Measurements from ENCODE around the gene ITGA11.

Gene ITGA11

GRCh38 chr15:68431792-68432401, at the start of gene ITGA11:
TSS of gene ITGA11 (minus strand) at chr15:68432163. CDS start at chr15:68432066, 97 bp downstream.
- no peaks in the 10 kb centered on the region for H3K9me3 Mint-ChIP-seq
- H3K4me3 Mint-ChIP-seq = no peak within 1 kb of the TSS
- peaks cover 50% of the 10 kb centered on the region for H3K27me3 Mint-ChIP-seq
- peaks cover 4% of the 10 kb centered on the region for H3K4me1 Mint-ChIP-seq (ENCODE audit: low read depth)
- H3K36me3 Mint-ChIP-seq (ENCODE audit: low read depth) = no peaks in the 10 kb centered on the region
- H3K27ac Mint-ChIP-seq = no peak within 1 kb of the TSS

- Mint-ChIP-seq H3K36me3 (ENCODE audit: low read depth) (no peaks in the 10 kb centered on the region), H3K4me1 (ENCODE audit: low read depth) (no peaks in the 10 kb centered on the region), H3K4me3 (no peak overlapping the region), H3K27me3 (peaks cover 24% of the 10 kb centered on the region), H3K27ac (no peak overlapping the region), H3K9me3 (no peaks in the 10 kb centered on the region)
These were observed 49.4 kb upstream of the ITGA11 start for GRCh38 chr15:68481321-68481720.

GRCh38 chr15:68480296-68480695, 48.3 kb upstream of the ITGA11 start:
- Mint-ChIP-seq H3K27ac (no peak overlapping the region), H3K4me3 (no peak overlapping the region), H3K9me3 (no peaks in the 10 kb centered on the region), H3K36me3 (ENCODE audit: low read depth) (no peaks in the 10 kb centered on the region), H3K27me3 (peaks cover 28% of the 10 kb centered on the region), H3K4me1 (ENCODE audit: low read depth) (no peaks in the 10 kb centered on the region)

GRCh38 chr15:68479870-68480269, 47.9 kb upstream of the ITGA11 start:
- no peaks in the 10 kb centered on the region for H3K4me1 Mint-ChIP-seq (ENCODE audit: low read depth)
- peaks cover 28% of the 10 kb centered on the region for H3K27me3 Mint-ChIP-seq
- no peaks in the 10 kb centered on the region for H3K9me3 Mint-ChIP-seq
- no peaks in the 10 kb centered on the region for H3K36me3 Mint-ChIP-seq (ENCODE audit: low read depth)
- no peak overlapping the region for H3K27ac Mint-ChIP-seq
- no peak overlapping the region for H3K4me3 Mint-ChIP-seq

GRCh38 chr15:68479406-68479805, 47.4 kb upstream of the ITGA11 start:
- H3K9me3 Mint-ChIP-seq = no peaks in the 10 kb centered on the region
- H3K4me3 Mint-ChIP-seq = no peak overlapping the region
- H3K27ac Mint-ChIP-seq = no peak overlapping the region
- no peaks in the 10 kb centered on the region for H3K36me3 Mint-ChIP-seq (ENCODE audit: low read depth)
- H3K4me1 Mint-ChIP-seq (ENCODE audit: low read depth) = no peaks in the 10 kb centered on the region
- peaks cover 31% of the 10 kb centered on the region for H3K27me3 Mint-ChIP-seq

GRCh38 chr15:68478853-68479252, 46.9 kb upstream of the ITGA11 start:
- Mint-ChIP-seq H3K9me3 (no peaks in the 10 kb centered on the region), H3K27ac (no peak overlapping the region), H3K4me3 (no peak overlapping the region), H3K27me3 (peaks cover 32% of the 10 kb centered on the region), H3K4me1 (ENCODE audit: low read depth) (no peaks in the 10 kb centered on the region), H3K36me3 (ENCODE audit: low read depth) (no peaks in the 10 kb centered on the region)

GRCh38 chr15:68475449-68475848, 43.5 kb upstream of the ITGA11 start:
- peaks cover 25% of the 10 kb centered on the region for H3K27me3 Mint-ChIP-seq
- H3K4me3 Mint-ChIP-seq = no peak overlapping the region
- H3K27ac Mint-ChIP-seq = no peak overlapping the region

GRCh38 chr15:68471541-68471940, 39.6 kb upstream of the ITGA11 start:
- Mint-ChIP-seq H3K4me1 (ENCODE audit: low read depth) (no peaks in the 10 kb centered on the region), H3K4me3 (no peak overlapping the region), H3K36me3 (ENCODE audit: low read depth) (no peaks in the 10 kb centered on the region), H3K27ac (no peak overlapping the region), H3K9me3 (no peaks in the 10 kb centered on the region), H3K27me3 (peaks cover 16% of the 10 kb centered on the region)

More at GRCh38 chr15:68475449-68475848, 43.5 kb upstream of the ITGA11 start:
- Mint-ChIP-seq H3K4me1 (ENCODE audit: low read depth) (no peaks in the 10 kb centered on the region), H3K36me3 (ENCODE audit: low read depth) (no peaks in the 10 kb centered on the region), H3K9me3 (no peaks in the 10 kb centered on the region)

- H3K36me3 Mint-ChIP-seq (ENCODE audit: low read depth) = no peaks in the 10 kb centered on the region
- no peaks in the 10 kb centered on the region for H3K4me1 Mint-ChIP-seq (ENCODE audit: low read depth)
- H3K9me3 Mint-ChIP-seq = no peaks in the 10 kb centered on the region
- H3K4me3 Mint-ChIP-seq = no peak overlapping the region
- no peak overlapping the region for H3K27ac Mint-ChIP-seq
- H3K27me3 Mint-ChIP-seq = peaks cover 16% of the 10 kb centered on the region
These were observed 39.0 kb upstream of the ITGA11 start for GRCh38 chr15:68470976-68471375.

GRCh38 chr15:68470049-68470742, 38.2 kb upstream of the ITGA11 start:
- Mint-ChIP-seq H3K27me3 (peaks cover 12% of the 10 kb centered on the region), H3K9me3 (no peaks in the 10 kb centered on the region), H3K36me3 (ENCODE audit: low read depth) (no peaks in the 10 kb centered on the region), H3K4me1 (ENCODE audit: low read depth) (no peaks in the 10 kb centered on the region), H3K27ac (no peak overlapping the region), H3K4me3 (no peak overlapping the region)

GRCh38 chr15:68469162-68470048, 37.4 kb upstream of the ITGA11 start:
- no peaks in the 10 kb centered on the region for H3K4me1 Mint-ChIP-seq (ENCODE audit: low read depth)
- no peaks in the 10 kb centered on the region for H3K9me3 Mint-ChIP-seq
- no peak overlapping the region for H3K4me3 Mint-ChIP-seq
- H3K27ac Mint-ChIP-seq = no peak overlapping the region
- H3K36me3 Mint-ChIP-seq (ENCODE audit: low read depth) = no peaks in the 10 kb centered on the region
- peaks cover 9% of the 10 kb centered on the region for H3K27me3 Mint-ChIP-seq

GRCh38 chr15:68466876-68467275, 34.9 kb upstream of the ITGA11 start:
- Mint-ChIP-seq H3K27me3 (no peaks in the 10 kb centered on the region), H3K27ac (no peak overlapping the region), H3K9me3 (no peaks in the 10 kb centered on the region), H3K4me3 (no peak overlapping the region), H3K4me1 (ENCODE audit: low read depth) (no peaks in the 10 kb centered on the region), H3K36me3 (ENCODE audit: low read depth) (no peaks in the 10 kb centered on the region)

GRCh38 chr15:68465861-68466560, 34.0 kb upstream of the ITGA11 start:
- no peaks in the 10 kb centered on the region for H3K9me3 Mint-ChIP-seq
- no peaks in the 10 kb centered on the region for H3K4me1 Mint-ChIP-seq (ENCODE audit: low read depth)
- H3K4me3 Mint-ChIP-seq = no peak overlapping the region
- no peaks in the 10 kb centered on the region for H3K36me3 Mint-ChIP-seq (ENCODE audit: low read depth)
- H3K27me3 Mint-ChIP-seq = no peaks in the 10 kb centered on the region
- no peak overlapping the region for H3K27ac Mint-ChIP-seq

GRCh38 chr15:68464448-68465090, 32.6 kb upstream of the ITGA11 start:
- peaks cover under 1% of the 10 kb centered on the region for H3K27me3 Mint-ChIP-seq
- no peaks in the 10 kb centered on the region for H3K36me3 Mint-ChIP-seq (ENCODE audit: low read depth)
- no peaks in the 10 kb centered on the region for H3K4me1 Mint-ChIP-seq (ENCODE audit: low read depth)
- H3K4me3 Mint-ChIP-seq = no peak overlapping the region
- no peak overlapping the region for H3K27ac Mint-ChIP-seq
- H3K9me3 Mint-ChIP-seq = peaks cover 5% of the 10 kb centered on the region
